NCI-H82 treated with DMSO at 0.1 percent for 48 hours (cell line): ENCODE data around the gene FAF1.
"Not testable (repeated sequence)": the region's sequence is repeated elsewhere in the genome, so short reads cannot be mapped to it uniquely, and the experiment has no call there.

Source experiments
- DNase-seq: peaks from one replicate; lab custom pipeline; 2025; ENCODE audit not compliant: unreplicated experiment; lab: John Stamatoyannopoulos, UW

Gene FAF1

DNA sequence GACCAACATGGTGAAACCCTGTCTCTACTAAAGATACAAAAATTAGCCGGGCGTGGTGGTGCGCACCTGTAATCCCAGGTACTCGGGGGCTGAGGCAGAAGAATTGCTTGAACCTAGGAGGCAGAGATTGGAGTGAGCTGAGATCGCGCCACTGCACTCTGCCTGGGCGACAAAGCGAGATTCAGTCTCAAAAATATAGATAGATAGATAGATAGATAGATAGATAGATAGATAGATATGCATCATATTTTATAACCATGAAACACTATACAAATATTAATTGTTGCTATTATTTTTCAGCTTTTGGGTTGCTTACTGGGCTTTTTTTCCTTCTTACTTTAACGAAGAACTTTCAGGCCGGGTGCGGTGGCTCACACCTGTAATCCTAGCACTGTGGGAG lies 4.8 kb upstream of the FAF1 start:
- DNase-seq = no peak

- no peak for DNase-seq
These were observed 659 bp downstream of the FAF1 start for GRCh38 chr1:50959303-50959912.

- DNase-seq = no peak
These were observed 5.0 kb downstream of the FAF1 start for GRCh38 chr1:50955116-50955515.

GRCh38 chr1:50952566-50952965 lies 7.5 kb downstream of the FAF1 start:
- DNase-seq = not testable (repeated sequence)

GRCh38 chr1:50950396-50950795 lies 9.7 kb downstream of the FAF1 start:
- DNase-seq = no peak

DNA sequence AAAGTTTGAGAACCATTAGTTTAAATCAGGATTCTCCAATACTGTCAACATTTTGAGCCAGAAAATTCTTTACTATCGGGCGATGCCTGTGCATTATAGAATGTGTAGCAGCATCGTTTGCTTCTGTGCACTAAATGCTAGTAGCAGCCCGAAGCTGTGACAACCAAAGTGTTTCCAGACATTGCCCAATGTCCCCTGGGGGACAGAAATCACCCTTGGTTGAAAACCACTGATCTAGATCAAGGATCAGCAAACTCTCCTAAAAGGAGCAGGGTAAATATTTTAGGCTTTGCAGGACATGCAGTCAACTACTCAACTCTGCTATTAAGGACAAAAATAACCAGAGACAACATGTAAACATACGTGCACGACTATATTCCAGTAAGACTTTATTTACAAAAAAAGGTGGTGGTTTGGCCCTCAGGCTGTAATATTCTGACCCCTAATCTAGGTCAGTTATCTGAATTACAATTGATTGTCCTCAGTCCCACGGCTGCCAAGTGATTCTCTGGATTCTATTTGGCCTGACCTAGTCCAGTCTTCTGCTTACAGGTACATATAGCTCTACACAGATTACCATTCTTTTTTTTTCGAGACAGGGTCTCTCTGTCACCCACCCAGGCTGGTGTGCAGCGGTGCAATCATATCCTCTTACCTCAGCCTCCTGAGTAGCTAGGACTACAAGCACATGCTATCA lies 10.6 kb downstream of the FAF1 start:
- DNase-seq = no peak

DNA sequence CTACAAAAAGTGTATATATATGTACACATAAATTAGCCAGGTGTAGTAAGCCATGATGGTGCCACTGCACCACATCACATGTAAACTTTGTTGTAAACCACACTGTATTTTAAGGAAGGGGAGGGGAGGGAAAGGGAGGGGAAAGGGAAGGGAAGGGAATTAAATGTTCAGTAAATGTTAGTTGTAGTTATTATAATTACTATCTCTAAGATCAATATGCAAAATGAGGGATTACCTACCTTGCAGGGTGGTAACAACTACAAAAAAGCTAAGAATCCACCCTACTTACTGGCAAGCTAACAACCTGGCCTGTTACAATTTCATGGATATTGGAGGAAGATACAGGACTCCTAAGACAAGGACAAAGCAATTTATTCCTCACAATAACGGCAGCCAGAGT lies 17.7 kb downstream of the FAF1 start:
- DNase-seq = no peak

DNA sequence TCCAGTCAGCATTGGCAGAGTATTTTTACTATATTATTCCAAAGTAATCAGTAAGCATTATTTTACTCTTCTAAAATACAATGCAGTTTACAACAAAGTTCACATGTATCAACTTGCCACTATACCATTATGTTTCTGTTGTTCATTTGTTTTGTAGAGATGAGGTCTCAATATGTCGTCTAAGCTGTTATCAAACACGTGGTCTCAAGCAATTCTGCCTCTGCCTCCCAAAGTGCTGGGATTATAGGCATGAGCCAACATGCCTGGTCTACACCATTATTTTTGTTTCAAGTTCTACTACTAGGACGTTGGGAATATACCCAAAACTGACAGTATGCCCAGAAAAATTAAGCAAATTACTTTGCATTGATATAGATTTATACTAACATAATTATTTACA lies 19.8 kb downstream of the FAF1 start:
- DNase-seq = no peak

- DNase-seq = no peak
These were observed 23.7 kb downstream of the FAF1 start for GRCh38 chr1:50936321-50936720.

GRCh38 chr1:50935276-50935675 lies 24.8 kb downstream of the FAF1 start:
- not testable (repeated sequence) for DNase-seq

DNA sequence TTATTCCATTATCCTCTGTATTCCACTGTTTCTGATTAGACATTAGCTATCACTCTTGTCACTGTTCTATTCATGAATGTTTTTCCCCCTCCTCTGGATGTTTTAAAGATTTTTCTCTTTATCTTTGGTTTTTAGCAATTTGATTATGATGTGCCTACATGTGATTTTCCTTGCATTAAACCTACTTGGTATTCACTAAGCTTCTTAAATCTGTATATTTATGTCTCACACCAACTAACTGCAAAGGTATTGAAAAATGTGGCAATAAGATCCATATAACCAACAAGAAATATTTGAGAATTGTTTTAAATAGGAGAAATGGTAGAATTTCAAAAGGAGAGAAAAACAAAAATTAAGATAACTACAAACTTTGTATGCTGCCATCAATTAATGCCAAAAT lies 25.2 kb downstream of the FAF1 start:
- no peak for DNase-seq

DNA sequence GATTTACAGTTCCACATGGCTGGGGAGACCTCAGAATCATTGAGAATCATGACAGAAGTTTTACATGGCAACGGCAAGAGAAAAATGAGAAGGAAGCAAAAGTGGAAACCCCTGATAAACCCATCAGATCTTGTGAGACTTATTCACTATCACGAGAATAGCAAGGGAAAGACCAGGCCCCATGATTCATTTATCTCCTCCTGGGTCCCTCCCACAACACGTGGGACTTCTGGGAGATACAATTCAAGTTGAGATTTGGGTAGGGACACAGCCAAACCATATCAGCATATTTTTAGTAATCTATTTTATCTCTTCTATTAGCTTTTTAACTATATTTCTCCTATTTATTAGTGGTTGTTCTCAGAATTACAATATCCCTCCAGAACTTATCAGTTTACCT lies 26.3 kb downstream of the FAF1 start:
- DNase-seq = not testable (repeated sequence)

- DNase-seq = not testable (repeated sequence)
These were observed 28.0 kb downstream of the FAF1 start for GRCh38 chr1:50932043-50932442.

DNA sequence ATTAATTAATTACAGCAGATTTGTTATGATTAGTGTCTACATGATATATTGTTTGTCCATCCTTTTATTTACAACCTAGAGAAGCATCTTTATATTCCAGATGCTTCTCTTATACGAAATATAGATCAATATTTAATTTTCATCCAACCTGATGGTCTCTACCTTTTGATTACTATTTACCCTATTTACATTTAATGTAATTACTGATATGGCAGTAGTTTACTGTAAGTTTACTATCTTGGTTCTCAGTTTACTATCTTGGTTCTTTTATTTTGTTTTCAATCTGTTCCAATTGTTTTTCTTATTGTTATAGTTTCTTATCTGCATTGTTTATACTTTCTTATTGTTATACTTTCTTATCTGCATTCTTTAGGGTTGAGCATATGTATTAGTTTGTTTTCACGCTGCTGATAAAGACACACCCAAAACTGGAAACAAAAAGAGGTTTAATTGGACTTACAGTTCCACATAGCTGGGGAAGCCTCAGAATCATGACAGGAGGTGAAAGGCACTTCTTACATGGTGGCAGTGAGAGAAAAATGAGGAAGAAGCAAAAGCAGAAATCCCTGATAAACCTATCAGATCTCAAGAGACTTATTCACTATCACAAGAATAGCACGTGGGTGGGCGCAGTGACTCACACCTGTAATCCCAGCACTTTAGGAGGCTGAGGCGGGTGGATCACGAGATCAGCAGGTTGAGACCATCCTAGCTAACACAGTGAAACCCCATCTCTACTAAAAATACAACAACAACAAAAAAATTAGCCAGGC lies 28.9 kb downstream of the FAF1 start:
- no peak for DNase-seq

DNA sequence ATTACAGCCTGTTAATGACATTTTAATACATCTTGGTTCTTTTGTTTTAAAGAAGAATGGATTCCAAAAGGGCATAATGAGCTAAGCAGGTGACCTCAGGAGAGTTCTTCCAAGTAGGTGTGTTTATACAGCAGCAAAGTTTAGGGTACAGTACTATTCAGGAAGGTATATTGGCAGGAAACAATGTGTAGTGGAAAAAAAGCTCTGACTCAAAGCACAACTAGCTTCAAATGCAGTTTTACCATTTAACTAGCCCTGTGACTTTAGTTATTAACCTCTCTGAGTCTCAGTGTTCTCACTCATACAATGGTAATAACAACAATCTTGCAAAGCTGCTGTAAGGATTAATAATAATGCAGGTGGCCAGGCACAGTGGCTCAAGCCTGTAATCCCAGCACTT lies 29.9 kb downstream of the FAF1 start:
- no peak for DNase-seq

GRCh38 chr1:50929376-50929958 lies 30.6 kb downstream of the FAF1 start:
- no peak for DNase-seq

GRCh38 chr1:50923564-50923963 lies 36.5 kb downstream of the FAF1 start:
- no peak for DNase-seq

DNA sequence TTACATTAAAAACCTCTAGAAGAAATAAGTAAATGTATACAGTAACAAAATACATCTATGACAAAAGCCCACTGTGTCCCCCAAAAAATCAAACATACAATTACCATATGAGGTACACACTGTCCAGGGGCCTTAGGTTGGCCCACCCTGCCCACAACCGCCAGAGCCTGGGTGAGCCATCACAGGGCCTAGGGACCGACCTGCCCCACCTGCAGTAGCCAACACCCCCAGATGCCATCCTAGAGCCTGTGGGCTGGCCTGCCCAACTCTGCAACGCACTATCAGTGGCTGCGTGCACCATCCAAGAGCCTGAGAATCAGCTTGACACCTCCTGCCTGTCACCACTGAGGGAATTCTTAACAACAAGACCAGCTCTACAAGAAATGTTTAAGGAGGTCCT lies 39.0 kb downstream of the FAF1 start:
- no peak for DNase-seq

- DNase-seq = no peak
These were observed 39.7 kb downstream of the FAF1 start for GRCh38 chr1:50920409-50920808.

GRCh38 chr1:50917138-50918137 lies 42.6 kb downstream of the FAF1 start:
- DNase-seq = no peak

- no peak for DNase-seq
These were observed 44.4 kb downstream of the FAF1 start for GRCh38 chr1:50915621-50916020.
